Mesendoderm (in vitro differentiated cells): ENCODE results near the gene TRIM46.
A peak's percentile ranks its signal among the peaks of the same experiment; 100 is the strongest.

Experiments used
- DNase-seq: peaks from one replicate; pipeline ENCODE4 v3.0.0; 2013
- H2AK5ac ChIP-seq: 2 replicates; pipeline ENCODE4 v1.6.1; 2013; ENCODE audit warnings: low read length, inconsistent platforms
- H2BK120ac ChIP-seq: 2 replicates; pipeline ENCODE4 v1.6.1; 2013; ENCODE audit warnings: low read depth, mild to moderate bottlenecking, low read length, moderate library complexity, mixed read lengths
- H2BK15ac ChIP-seq: replicated peaks from 2 replicates; pipeline ENCODE4 v1.6.1; 2013; ENCODE audit warnings: low read depth, mild to moderate bottlenecking, moderate library complexity
- H2BK5ac ChIP-seq: 2 replicates; pipeline ENCODE4 v1.6.1; 2013; ENCODE audit warnings: low read length, inconsistent platforms
- H3K18ac ChIP-seq: 2 replicates; pipeline ENCODE4 v1.6.1; 2013; ENCODE audit warnings: mild to moderate bottlenecking, low read length, mixed read lengths
- H3K23ac ChIP-seq: one replicate; pipeline ENCODE4 v1.6.1; 2013; ENCODE audit warnings: low read length
- H3K27ac ChIP-seq: 2 replicates; pipeline ENCODE4 v1.5.1; 2013; ENCODE audit warnings: low read depth, mild to moderate bottlenecking, inconsistent platforms, low read length, moderate library complexity
- H3K27me3 ChIP-seq: 2 replicates; pipeline ENCODE4 v1.6.1; 2013; ENCODE audit warnings: low read length, control low read depth, mild to moderate bottlenecking, inconsistent platforms; ENCODE audit not compliant: insufficient read depth, poor library complexity
- H3K36me3 ChIP-seq: 2 replicates; pipeline ENCODE4 v1.6.1; 2013; ENCODE audit warnings: low read length, inconsistent platforms; ENCODE audit not compliant: control insufficient read depth, insufficient read depth
- H3K4ac ChIP-seq: one replicate; pipeline ENCODE4 v1.6.1; 2013; ENCODE audit warnings: low read depth, mild to moderate bottlenecking, low read length, moderate library complexity
- H3K4me1 ChIP-seq: 2 replicates; pipeline ENCODE4 v1.6.1; 2013; ENCODE audit warnings: low read depth, low read length, inconsistent platforms; ENCODE audit not compliant: control insufficient read depth
- H3K4me2 ChIP-seq: 2 replicates; pipeline ENCODE4 v1.6.1; 2013; ENCODE audit warnings: low read length
- H3K4me3 ChIP-seq: 2 replicates; pipeline ENCODE4 v1.5.1; 2013; ENCODE audit warnings: mild to moderate bottlenecking, low read length
- H3K56ac ChIP-seq: one replicate; pipeline ENCODE4 v1.6.1; 2013; ENCODE audit warnings: low read length
- H3K79me1 ChIP-seq: 2 replicates; pipeline ENCODE4 v1.6.1; 2013; ENCODE audit warnings: low read length, inconsistent platforms
- H3K79me2 ChIP-seq: 2 replicates; pipeline ENCODE4 v1.6.1; 2013; ENCODE audit warnings: mild to moderate bottlenecking, low read length; ENCODE audit not compliant: control insufficient read depth, insufficient read depth
- H3K9ac ChIP-seq: 2 replicates; pipeline ENCODE4 v1.6.1; 2013; ENCODE audit warnings: low read length, inconsistent platforms
- H4K5ac ChIP-seq: one replicate; pipeline ENCODE4 v1.6.1; 2013; ENCODE audit warnings: low read length
- H4K8ac ChIP-seq: one replicate; pipeline ENCODE4 v1.6.1; 2013; ENCODE audit warnings: low read depth, mild to moderate bottlenecking, control low read depth, low read length, moderate library complexity
- WGBS: extraction: QIAGEN DNeasy Blood & Tissue Kit; methylation state at CpG from one replicate; pipeline ENCODE4 v1.1.7; 2013; ENCODE audit warnings: low lambda C conversion rate, missing lambda C conversion rate; ENCODE audit not compliant: insufficient coverage; ENCODE audit errors: extremely low coverage; 5-methylcytosine and 5-hydroxymethylcytosine counted together

The TRIM46 gene

DNA sequence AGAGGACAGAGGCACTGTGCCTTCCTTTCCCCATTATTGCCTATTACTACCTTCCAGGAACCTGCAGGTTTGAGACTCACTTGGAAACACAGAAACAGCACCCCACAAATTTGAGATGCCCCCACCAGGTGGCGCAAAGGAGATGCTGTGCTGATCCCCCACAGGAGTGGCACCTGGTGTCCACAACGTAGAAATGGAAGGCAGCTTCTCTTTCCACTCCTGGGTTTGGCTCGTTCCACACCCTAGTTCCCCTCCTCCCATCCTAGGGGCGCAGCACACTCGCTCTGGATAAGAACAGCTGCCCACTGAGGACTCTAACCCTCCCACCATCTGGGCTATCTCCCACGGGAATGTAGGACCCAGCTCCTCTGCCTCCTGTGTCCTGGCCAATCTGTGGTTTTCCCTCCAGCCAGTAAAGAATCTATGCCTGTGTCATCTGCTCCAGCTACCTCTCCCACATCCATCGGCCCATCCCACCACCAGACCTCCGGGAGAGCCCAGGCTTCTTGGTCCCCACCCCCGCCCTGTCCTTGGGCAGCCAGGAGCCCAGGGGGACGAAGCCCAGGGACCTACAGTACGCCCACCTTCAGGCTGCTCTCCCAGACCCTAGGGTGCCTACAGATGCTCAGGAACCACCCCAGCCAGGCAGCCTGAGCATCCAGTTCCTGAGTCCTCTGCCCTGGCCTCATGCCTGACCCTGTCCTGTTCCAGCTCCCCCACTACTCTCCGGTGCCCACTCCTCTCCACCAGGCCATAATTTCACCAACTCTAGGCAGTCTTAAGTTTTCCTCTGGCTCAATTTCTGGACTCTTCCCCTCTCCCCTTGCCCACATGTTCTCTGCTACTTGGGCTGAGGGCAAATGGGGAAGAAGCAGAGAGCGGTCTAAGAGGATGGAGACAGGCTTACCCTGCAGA, 33.5 kb downstream of the TRIM46 start:
- Histone ChIP-seq H3K4me3 (no peak overlapping the region), H3K4me1 (peaks cover 7% of the 10 kb centered on the region), H4K5ac (no peak overlapping the region), H3K27ac (peak overlapping the region; percentile 2), H3K4me2 (peak overlapping the region; percentile 26), H3K56ac (peak overlapping the region; percentile 63), H3K9ac (peak overlapping the region; percentile 38), H3K27me3 (no peaks in the 10 kb centered on the region), H3K79me2 (no peaks in the 10 kb centered on the region), H2BK120ac (no peak overlapping the region), H2AK5ac (peak overlapping the region; percentile 38), H2BK15ac (no peak overlapping the region), H3K36me3 (no peaks in the 10 kb centered on the region), H2BK5ac (no peak overlapping the region), H4K8ac (no peak overlapping the region), H3K79me1 (no peaks in the 10 kb centered on the region), H3K4ac (no peak overlapping the region), H3K23ac (peak overlapping the region; percentile 76), H3K18ac (no peak overlapping the region)
- DNase-seq = peak; percentile 92
- WGBS = no CpG with 5 or more reads among the region's 13 CpGs

DNA sequence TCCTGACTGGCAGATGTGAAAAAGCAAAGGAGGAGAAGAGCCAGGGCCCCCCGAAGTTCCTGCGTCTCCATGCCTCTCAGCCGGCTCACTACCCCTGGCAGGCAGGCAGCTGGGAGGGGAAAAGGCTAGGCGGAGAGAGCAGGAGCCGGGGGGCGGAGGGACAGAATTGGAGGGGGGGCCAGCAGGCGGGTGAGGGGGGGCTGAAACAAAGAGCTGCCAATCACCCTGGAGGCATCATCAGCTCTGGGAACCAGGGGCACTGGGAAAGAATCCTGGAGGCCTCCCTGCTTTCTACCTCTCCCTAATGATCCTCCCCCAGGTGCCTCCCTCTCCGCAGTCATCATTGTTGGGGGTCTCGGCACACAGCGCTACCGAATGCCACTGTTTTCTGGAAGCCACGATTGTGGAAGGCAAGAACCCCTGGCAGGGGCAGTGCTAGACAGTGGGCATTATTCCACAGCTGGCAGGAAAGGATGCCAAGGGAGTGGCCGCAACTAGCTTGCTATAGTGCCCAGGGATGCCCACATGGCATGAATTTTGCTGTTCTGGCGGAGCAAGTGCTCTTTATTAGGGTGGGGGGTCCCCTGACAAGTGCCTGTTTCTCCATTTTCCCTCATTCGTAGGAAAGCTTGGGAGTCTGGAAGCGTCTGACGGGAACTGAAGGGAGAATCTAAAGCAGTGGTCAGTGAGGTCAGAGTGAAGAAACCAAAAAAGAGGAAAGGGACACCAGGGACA, 34.3 kb downstream of the TRIM46 start, which contains the start of gene THBS3:
THBS3 (minus strand) TSS at position 92 of the 735 bp plus-strand sequence; CDS start at position 71, 21 bp downstream.
- WGBS = no CpG with 5 or more reads among the region's 17 CpGs
- H3K79me2 ChIP-seq = no peaks in the 10 kb centered on the region

DNA sequence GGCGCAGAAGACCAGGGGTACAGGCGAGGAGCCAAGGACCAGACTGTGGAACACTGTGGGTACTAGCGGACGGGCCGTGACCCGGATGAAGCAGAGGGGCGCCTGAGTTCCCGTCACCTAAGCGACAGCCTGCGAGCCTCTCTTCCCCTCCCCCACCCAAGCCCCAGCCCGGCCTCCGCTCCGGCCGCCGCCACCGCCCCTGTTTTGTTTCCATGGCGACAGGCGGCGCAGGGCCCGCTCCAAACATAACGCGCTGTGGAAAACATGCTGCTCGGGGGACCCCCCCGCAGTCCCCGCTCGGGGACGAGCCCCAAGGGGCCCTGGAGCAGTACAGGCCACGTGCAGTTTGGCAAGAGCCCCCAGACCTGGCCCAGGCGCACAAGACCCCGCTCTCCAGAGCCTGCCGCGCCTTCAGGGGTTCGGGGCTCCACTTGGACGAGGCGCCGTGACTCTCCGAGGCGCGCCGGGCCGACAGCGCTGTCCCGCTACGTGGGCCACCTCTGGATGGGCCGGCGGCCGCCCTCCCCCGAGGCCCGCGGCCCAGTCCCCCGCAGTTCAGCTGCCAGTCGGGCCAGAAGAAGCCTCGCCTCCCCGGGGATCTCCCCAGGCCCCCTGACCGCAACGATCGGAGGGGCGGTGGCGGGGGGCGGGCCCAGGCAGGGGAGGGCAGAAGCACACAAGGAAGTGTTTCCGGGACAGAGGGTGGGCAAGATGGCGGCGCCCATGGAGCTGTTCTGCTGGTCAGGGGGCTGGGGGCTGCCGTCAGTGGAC, 35.1 kb downstream of the TRIM46 start, which contains the start of gene MTX1:
MTX1 (plus strand) TSS at position 155 of the 771 bp plus-strand sequence; CDS start at position 265, 110 bp downstream.
- H4K8ac ChIP-seq = peak within 1 kb of the TSS; percentile 91
- no peak within 1 kb of the TSS for H2BK15ac ChIP-seq
- H3K79me2 ChIP-seq = no peaks in the 10 kb centered on the region
- no peaks in the 10 kb centered on the region for H3K27me3 ChIP-seq
- peak within 1 kb of the TSS; percentile 98 for H3K56ac ChIP-seq
- peak within 1 kb of the TSS; percentile 44 for H3K18ac ChIP-seq
- peak within 1 kb of the TSS; percentile 64 for H3K4me3 ChIP-seq
- H3K9ac ChIP-seq = peak within 1 kb of the TSS; percentile 79
- peak within 1 kb of the TSS; percentile 16 for H2BK120ac ChIP-seq
- H3K4me1 ChIP-seq = peaks cover 7% of the 10 kb centered on the region
- no CpG with 5 or more reads among the region's 64 CpGs for WGBS
- peak within 1 kb of the TSS; percentile 61 for H3K4ac ChIP-seq
- peak within 1 kb of the TSS; percentile 65 for H3K27ac ChIP-seq
- peak within 1 kb of the TSS; percentile 91 for H3K4me2 ChIP-seq
- no peaks in the 10 kb centered on the region for H3K36me3 ChIP-seq
- H2AK5ac ChIP-seq = peak within 1 kb of the TSS; percentile 6
- peak within 1 kb of the TSS; percentile 71 for H4K5ac ChIP-seq
- DNase-seq = peak; percentile 96
- no peak within 1 kb of the TSS for H3K23ac ChIP-seq
- H3K79me1 ChIP-seq = no peaks in the 10 kb centered on the region
- H2BK5ac ChIP-seq = peak within 1 kb of the TSS; percentile 65

More for the DNA sequence above, 34.3 kb downstream of the TRIM46 start, which contains the start of gene THBS3:
- peak; percentile 76 for DNase-seq
- Histone ChIP-seq H3K4ac (peak within 1 kb of the TSS; percentile 61), H3K4me3 (peak within 1 kb of the TSS; percentile 64), H3K23ac (peak within 1 kb of the TSS; percentile 76), H2BK120ac (peak within 1 kb of the TSS; percentile 16), H2BK15ac (no peak within 1 kb of the TSS), H2BK5ac (peak within 1 kb of the TSS; percentile 65), H4K8ac (no peak within 1 kb of the TSS), H3K27me3 (no peaks in the 10 kb centered on the region), H3K56ac (peak within 1 kb of the TSS; percentile 84), H2AK5ac (peak within 1 kb of the TSS; percentile 38), H4K5ac (no peak within 1 kb of the TSS), H3K36me3 (no peaks in the 10 kb centered on the region), H3K4me1 (peaks cover 7% of the 10 kb centered on the region), H3K4me2 (peak within 1 kb of the TSS; percentile 91), H3K18ac (peak within 1 kb of the TSS; percentile 44), H3K79me1 (no peaks in the 10 kb centered on the region), H3K9ac (peak within 1 kb of the TSS; percentile 79), H3K27ac (peak within 1 kb of the TSS; percentile 65)

DNA sequence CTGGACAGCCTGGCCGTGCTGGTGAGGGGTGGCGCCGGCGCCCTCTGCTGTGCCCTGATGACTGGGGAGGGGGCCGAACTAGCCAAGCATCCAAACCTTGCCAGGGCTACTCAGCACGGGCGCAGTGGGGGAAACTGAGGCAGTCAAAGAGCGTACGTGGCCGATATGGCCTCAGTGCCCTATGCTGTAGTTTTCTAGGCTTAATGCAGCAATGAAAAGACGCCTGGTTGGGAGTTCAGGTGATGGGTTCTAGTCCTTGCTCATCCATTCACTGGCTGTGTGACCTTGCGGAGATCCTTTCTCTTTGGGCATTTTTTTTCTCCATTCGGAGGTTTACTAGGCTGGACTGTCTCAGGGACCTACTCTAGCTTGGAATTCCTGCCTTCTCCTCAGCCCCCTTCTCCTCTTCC, 35.7 kb downstream of the TRIM46 start:
- Histone ChIP-seq H3K9ac (peak overlapping the region; percentile 74), H3K79me1 (no peaks in the 10 kb centered on the region), H2BK15ac (no peak overlapping the region), H3K4ac (peak overlapping the region; percentile 57), H3K18ac (peak overlapping the region; percentile 31), H2AK5ac (peak overlapping the region; percentile 6), H3K4me1 (peaks cover 7% of the 10 kb centered on the region), H3K27me3 (no peaks in the 10 kb centered on the region), H3K4me2 (peak overlapping the region; percentile 76), H3K4me3 (peak overlapping the region; percentile 54), H3K23ac (no peak overlapping the region), H3K56ac (peak overlapping the region; percentile 98), H3K36me3 (no peaks in the 10 kb centered on the region), H3K27ac (peak overlapping the region; percentile 49), H2BK120ac (peak overlapping the region; percentile 4), H2BK5ac (no peak overlapping the region), H4K5ac (peak overlapping the region; percentile 71), H3K79me2 (no peaks in the 10 kb centered on the region), H4K8ac (peak overlapping the region; percentile 91)
- WGBS = no CpG with 5 or more reads among the region's 13 CpGs
- DNase-seq = no peak
